ENCODE data around the gene ZBTB7B.

The ZBTB7B gene

GRCh38 chr1:154973344-154974101 lies 29.1 kb upstream of the ZBTB7B start:
- TF ChIP-seq CTCF (IDR thresholded peaks at IDR 0.05): peak; percentile 62
- TF ChIP-seq ZFX (IDR thresholded peaks at IDR 0.05; ENCODE audit: borderline replicate concordance): no peak
- peak overlapping the region; percentile 98 for H3K27ac ChIP-seq

- TF ChIP-seq CTCF (IDR thresholded peaks at IDR 0.05): no peak
- TF ChIP-seq ZFX (IDR thresholded peaks at IDR 0.05; ENCODE audit: borderline replicate concordance): no peak
- H3K27ac ChIP-seq: peak within 1 kb of the TSS; percentile 98
These were observed 28.3 kb upstream of the ZBTB7B start, which contains the start of gene CKS1B for GRCh38 chr1:154974102-154974807. Gene CKS1B, plus strand, starts transcription at chr1:154974681. Its CDS starts 65 bp downstream, at chr1:154974746.

GRCh38 chr1:154974808-154975408 lies 27.7 kb upstream of the ZBTB7B start:
- TF ChIP-seq ZFX (IDR thresholded peaks at IDR 0.05; ENCODE audit: borderline replicate concordance) (no peak), CTCF (IDR thresholded peaks at IDR 0.05) (no peak)
- H3K27ac ChIP-seq: peak overlapping the region; percentile 98

- H3K27ac ChIP-seq: peak overlapping the region; percentile 98
- TF ChIP-seq CTCF (IDR thresholded peaks at IDR 0.05) (no peak), ZFX (IDR thresholded peaks at IDR 0.05; ENCODE audit: borderline replicate concordance) (no peak)
These were observed 27.1 kb upstream of the ZBTB7B start for GRCh38 chr1:154975409-154976059.

- peak overlapping the region; percentile 98; the same call in 1 of the 2 replicates for H3K27ac ChIP-seq
These were observed 24.8 kb upstream of the ZBTB7B start for GRCh38 chr1:154977762-154978161.

- peak overlapping the region; percentile 98; the same call in 1 of the 2 replicates for H3K27ac ChIP-seq
- TF ChIP-seq ZFX (IDR thresholded peaks at IDR 0.05; ENCODE audit: borderline replicate concordance) (no peak), CTCF (IDR thresholded peaks at IDR 0.05) (no peak)
These were observed 24.2 kb upstream of the ZBTB7B start for GRCh38 chr1:154978360-154978759.

GRCh38 chr1:154982341-154982740 lies 20.3 kb upstream of the ZBTB7B start:
- TF ChIP-seq CTCF (IDR thresholded peaks at IDR 0.05) (no peak), ZFX (IDR thresholded peaks at IDR 0.05; ENCODE audit: borderline replicate concordance) (no peak)
- H3K27ac ChIP-seq: peak overlapping the region; percentile 80
